ENCODE measurements around the gene SPHK2.

- TF ChIP-seq POLR2AphosphoS5 (IDR thresholded peaks at IDR 0.05; ENCODE audit: low read depth, low read length) (no peak), POLR2A (IDR thresholded peaks at IDR 0.05; ENCODE audit: low read depth, low read length) (no peak), TAF1 (IDR thresholded peaks at IDR 0.05; ENCODE audit: low read depth, low read length) (no peak), SPI1 (IDR thresholded peaks at IDR 0.05; ENCODE audit: low read depth, low read length) (no peak), PAX5 (IDR thresholded peaks at IDR 0.05; ENCODE audit: insufficient read depth, low read length, severe bottlenecking) (no peak)
These were observed 49.5 kb upstream of the SPHK2 start for GRCh38 chr19:48569814-48570213.
